GM18870 (cell line): ENCODE measurements around the gene KRT71.

ENCODE experiments used
- ATAC-seq: cut with Tn5 transposase; IDR thresholded peaks from one replicate; pipeline ENCODE4 v1.9.1; 2021; ENCODE audit warnings: moderate library complexity; ENCODE audit not compliant: unreplicated experiment

The KRT71 gene

DNA sequence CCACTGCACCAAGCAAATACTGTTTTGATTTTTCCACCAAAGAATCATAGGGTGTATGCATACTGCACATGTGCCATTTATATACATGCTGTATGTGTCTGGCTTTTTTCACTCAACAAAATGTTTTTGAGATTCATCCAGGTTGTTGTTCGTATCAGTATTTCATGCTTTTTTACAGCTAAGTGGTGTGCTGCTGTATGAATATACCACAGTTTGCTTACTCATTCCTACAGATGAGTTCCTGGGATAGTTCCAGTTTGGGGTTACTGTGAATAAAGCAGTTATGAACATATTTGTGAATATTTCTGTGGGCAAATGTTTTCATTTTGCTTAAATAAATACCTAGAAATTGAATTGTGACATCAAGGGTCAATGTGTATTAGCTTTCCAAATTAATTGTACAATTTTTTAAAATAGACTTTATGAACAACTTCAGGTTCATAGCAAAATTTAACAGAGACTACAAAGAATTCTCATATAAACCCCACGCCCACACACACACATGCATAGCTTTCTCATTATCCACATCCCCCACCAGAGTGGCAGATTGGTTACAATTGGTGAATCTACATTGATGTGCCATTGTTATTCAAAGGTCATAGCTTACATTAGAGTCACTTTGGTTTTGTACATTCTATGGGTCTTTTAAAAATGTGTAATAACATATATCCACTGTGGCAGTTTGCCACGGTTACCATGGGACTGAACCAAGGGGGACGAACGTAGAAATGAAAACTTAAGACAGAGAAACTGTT is 53.0 kb downstream of the KRT71 start:
- ATAC-seq, result no peak

DNA sequence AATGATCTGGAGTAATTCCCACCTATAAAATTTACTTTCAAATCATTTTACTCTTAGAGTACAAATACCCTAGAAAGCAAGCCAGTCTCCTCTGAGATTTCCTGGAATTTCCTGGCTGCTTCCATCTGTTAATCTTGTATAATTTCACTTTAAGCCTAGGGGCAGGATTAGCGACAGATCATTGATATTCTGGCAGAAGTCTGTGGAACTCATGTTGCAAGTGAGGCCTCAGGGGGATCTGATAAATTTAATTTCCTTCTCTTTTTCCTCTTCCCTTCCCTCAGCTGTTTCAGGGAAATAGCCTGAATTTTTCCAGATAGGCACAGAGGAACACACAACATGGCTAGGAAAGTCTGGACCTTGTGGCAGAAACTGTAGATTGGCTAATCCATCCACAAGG is 54.0 kb downstream of the KRT71 start:
- no peak for ATAC-seq

DNA sequence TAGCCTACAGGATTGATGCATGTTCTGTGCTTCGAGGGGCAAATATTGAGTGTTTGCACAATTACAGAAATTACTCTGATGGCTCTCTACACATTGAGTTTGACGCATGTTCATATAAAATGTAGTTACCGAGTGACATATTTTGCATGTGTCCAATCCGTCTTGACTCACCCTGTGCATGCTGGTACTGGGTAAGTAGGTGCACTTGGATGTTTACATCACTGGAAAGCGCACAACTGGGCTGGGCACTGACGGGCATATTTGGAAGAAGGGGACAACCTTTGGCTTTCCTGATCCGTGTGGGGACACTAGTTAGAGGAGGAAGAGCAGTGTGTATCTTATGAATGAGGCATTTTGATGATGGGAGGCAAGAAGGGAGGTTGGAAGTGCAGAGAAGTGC is 55.0 kb downstream of the KRT71 start:
- ATAC-seq, result no peak

DNA sequence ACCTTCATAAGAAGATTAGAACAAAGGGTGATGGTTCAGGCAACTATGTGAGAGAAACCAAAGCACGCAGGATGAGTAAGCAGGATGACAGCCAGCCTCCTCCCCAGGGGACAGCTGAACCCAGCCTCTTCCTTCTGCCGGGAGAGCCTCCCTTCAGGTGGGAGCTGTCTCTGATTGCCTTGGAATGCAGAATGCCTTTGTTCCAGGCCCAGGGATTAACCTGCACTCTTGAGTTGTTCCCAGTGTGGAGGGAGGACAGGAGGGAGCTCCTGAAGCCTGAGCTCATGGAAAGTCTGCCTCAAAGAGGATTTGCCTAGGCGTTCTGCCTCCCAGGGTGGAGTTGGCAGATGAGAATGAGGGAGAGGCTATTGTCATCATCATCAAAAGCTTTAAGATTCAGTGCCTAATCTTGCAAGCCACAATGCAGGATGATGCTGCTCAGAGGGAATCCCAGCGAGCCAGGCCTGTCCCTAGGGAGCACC is 56.3 kb downstream of the KRT71 start:
- no peak for ATAC-seq

DNA sequence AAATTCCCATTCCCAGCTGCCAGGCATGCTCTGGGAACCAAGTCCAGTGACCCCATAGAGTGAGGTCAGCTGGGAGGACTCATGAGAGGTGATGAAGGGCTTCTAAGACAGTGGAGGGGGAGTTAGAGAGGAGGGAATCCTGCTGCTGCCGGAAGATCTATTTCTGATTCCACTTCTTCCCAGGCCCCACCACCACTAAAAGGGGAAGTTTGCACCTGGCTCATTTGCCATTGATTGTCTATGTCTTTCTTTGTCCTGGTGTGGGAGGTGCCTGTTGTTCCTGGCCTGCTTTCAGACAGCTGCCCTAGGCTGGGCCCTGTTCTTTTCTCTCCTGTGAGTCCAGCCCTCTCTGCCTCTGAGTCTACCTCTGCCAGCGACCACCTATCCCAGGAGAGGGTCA is 56.9 kb downstream of the KRT71 start:
- ATAC-seq, result no peak

DNA sequence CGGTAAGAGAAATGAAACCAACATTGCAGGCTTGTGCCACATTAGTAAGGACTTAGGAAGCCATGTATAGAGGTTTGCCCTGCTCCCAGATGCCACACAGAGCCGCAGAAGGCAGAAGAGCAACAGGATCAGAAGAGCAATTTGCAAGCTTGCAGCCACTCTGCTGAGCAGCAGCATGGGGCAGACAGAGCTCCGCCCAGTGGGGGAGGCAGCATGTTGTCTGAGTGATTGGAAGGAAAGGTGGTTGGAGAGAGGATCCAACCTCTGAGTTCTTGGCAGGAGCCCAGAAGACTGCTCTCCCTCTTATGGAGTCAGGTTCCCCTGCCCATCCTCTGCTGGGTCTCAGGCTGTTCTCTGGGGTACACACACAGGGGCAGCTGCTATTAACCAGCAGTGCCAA is 57.6 kb downstream of the KRT71 start:
- ATAC-seq, result no peak

DNA sequence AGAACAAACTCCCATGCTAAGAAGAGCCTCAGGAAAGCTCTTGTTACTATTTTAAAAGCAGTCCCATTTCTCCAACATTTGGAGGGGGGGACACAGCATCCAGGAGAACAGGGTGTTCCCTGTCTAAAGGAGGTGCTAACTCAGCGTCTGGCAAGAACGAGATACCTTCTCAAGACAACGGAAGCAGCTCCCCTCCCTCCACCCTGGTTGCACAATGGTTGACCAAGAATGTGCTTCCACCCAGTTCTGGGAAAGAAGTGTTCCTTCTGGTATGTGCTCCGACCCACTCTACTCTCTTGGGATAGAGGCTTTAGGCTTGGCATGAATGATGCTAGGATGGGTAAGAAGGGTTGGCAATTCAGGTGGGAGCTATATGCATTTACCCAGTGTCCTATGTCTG is 58.4 kb downstream of the KRT71 start:
- ATAC-seq, result no peak

DNA sequence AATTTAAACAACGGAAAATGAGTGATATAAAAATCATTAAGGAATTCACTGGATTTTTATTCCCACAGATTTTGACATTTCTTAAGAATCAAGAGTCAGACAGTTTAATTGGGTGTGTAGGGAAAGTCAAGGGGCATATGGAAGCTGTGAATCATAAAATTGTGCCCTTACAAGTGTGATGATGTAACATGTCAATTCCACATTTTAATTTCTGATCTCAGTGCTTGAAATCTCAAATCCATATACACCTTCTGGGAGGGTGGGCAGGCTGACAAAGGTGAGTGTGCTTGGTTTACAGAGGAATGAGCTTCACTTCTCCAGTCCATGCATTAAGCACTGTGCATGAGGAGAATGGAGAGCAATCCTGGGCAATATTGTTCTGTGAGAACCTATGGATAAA is 58.8 kb downstream of the KRT71 start:
- no peak for ATAC-seq
